Keratinocyte (primary cell): ENCODE results near the gene ATP9B. TPM values are rescaled to one million over a fixed set of nuclear protein-coding genes. Genes with fewer than 3 reads are reported as not detected.

Experiments
- DNase-seq: peaks from one replicate; pipeline ENCODE4 v3.0.0-alpha.2; 2011; ENCODE audit warnings: low read depth, missing footprints, low spot score
- FAIRE-seq: peaks from 2 replicates; lab custom pipeline; 2011; peaks lifted over from hg19 to GRCh38; lab: Jason Lieb, UNC
- H2AFZ ChIP-seq: 2 replicates; pipeline ENCODE4 v1.6.0; 2012; ENCODE audit warnings: low read length, control low read depth, inconsistent platforms; ENCODE audit not compliant: control insufficient read depth
- H3K27ac ChIP-seq: 2 replicates; pipeline ENCODE4 v1.5.1; 2011; ENCODE audit warnings: low read length; ENCODE audit not compliant: control insufficient read depth, insufficient read depth
- H3K27me3 ChIP-seq: 3 replicates; pipeline ENCODE4 v1.6.0; 2011; ENCODE audit warnings: low read length; ENCODE audit not compliant: control insufficient read depth, insufficient read depth; ENCODE audit errors: extremely low read depth
- H3K36me3 ChIP-seq, 2 experiments: 2 replicates in 1 of 2; 3 replicates in 1 of 2; pipeline ENCODE4 v1.5.1; 2011; ENCODE audit warnings: low read length in 2 of 2, mild to moderate bottlenecking in 1 of 2; ENCODE audit not compliant: control insufficient read depth in 2 of 2, insufficient read depth in 2 of 2; ENCODE audit errors: extremely low read depth in 1 of 2
- H3K4me1 ChIP-seq: 3 replicates; pipeline ENCODE4 v1.5.1; 2011; ENCODE audit warnings: low read length; ENCODE audit not compliant: control insufficient read depth, insufficient read depth; ENCODE audit errors: extremely low read depth
- H3K4me2 ChIP-seq: 3 replicates; pipeline ENCODE4 v1.6.0; 2011; ENCODE audit warnings: low read depth, low read length; ENCODE audit not compliant: control insufficient read depth, insufficient read depth; ENCODE audit errors: extremely low read depth
- H3K4me3 ChIP-seq, 3 experiments: fragments of 200-600 bp in 1 of 3; sonication (generic) in 1 of 3; 2 replicates in 2 of 3; 3 replicates in 1 of 3; pipeline ENCODE4 v1.5.1; 2011 to 2016; ENCODE audit warnings: low read length in 3 of 3, mild to moderate bottlenecking in 3 of 3, control low read depth in 2 of 3, inconsistent platforms in 1 of 3, low read depth in 1 of 3, mixed read lengths in 1 of 3, mixed run types in 1 of 3, moderate library complexity in 1 of 3; ENCODE audit not compliant: control insufficient read depth in 2 of 3, insufficient read depth in 2 of 3; ENCODE audit errors: extremely low read depth in 1 of 3
- H3K79me2 ChIP-seq: 2 replicates; pipeline ENCODE4 v1.6.0; 2012; ENCODE audit warnings: low read length; ENCODE audit not compliant: control insufficient read depth, insufficient read depth
- H3K9ac ChIP-seq: 3 replicates; pipeline ENCODE4 v1.6.0; 2011; ENCODE audit warnings: low read length; ENCODE audit not compliant: control insufficient read depth, insufficient read depth; ENCODE audit errors: extremely low read depth
- H3K9me1 ChIP-seq: 3 replicates; pipeline ENCODE4 v1.6.0; 2011; ENCODE audit warnings: low read length; ENCODE audit not compliant: control insufficient read depth, insufficient read depth; ENCODE audit errors: extremely low read depth
- H3K9me3 ChIP-seq: 2 replicates; pipeline ENCODE4 v1.5.1; 2012; ENCODE audit warnings: low read depth, low read length; ENCODE audit not compliant: control insufficient read depth
- H4K20me1 ChIP-seq: 3 replicates; pipeline ENCODE4 v1.6.0; 2011; ENCODE audit warnings: low read length; ENCODE audit not compliant: control insufficient read depth, insufficient read depth; ENCODE audit errors: extremely low read depth
- EZH2 ChIP-seq: IDR thresholded peaks from one replicate; pipeline ENCODE4 v1.6.1; 2012; ENCODE audit warnings: inconsistent platforms, mild to moderate bottlenecking, low read length, moderate library complexity
- dilution Hi-C: fragments of 300-500 bp; cut with MboI; formaldehyde crosslinking; loops from one replicate; pipeline ENCODE4 v1.7.0; 2020; ENCODE audit warnings: low sequenced_read_pairs; ENCODE audit not compliant: extremely low pct_ligation_motif_present
- polyA plus RNA-seq, 5 experiments: library from polyadenylated mRNA; depleted of rRNA in 3 of 5; stranded (reverse) in 3 of 5; stranded (forward) in 1 of 5; unstranded in 1 of 5; fragments of >200 nt; gene quantifications; 1 replicate in 1 of 5; 2 replicates in 3 of 5; 3 replicates in 1 of 5; pipeline versions ENCODE4 v1.2.1 to v1.2.3, GENCODE V29; 2011 to 2012; ENCODE audit warnings: missing spikeins in 2 of 5, low read depth in 1 of 5, low replicate concordance in 1 of 5
- TF ChIP-seq, protein P1 (sequence below), 3 experiments: IDR thresholded peaks in 1 of 3; conservative IDR thresholded peaks in 1 of 3; optimal IDR thresholded peaks in 1 of 3; 2 replicates in 2 of 3; 3 replicates in 1 of 3; pipeline versions ENCODE3 to v1.5.1; 2011; ENCODE audit warnings: low read length in 3 of 3, mild to moderate bottlenecking in 3 of 3, moderate library complexity in 2 of 3, control low read depth in 1 of 3, inconsistent platforms in 1 of 3; ENCODE audit not compliant: insufficient read depth in 2 of 3; ENCODE audit errors: extremely low read depth in 1 of 3

Gene ATP9B
- polyA plus RNA-seq, 1 donor (not counting 4 experiments of a cell fraction or from before 2014, with no cell fraction given): 16.1 TPM

DNA sequence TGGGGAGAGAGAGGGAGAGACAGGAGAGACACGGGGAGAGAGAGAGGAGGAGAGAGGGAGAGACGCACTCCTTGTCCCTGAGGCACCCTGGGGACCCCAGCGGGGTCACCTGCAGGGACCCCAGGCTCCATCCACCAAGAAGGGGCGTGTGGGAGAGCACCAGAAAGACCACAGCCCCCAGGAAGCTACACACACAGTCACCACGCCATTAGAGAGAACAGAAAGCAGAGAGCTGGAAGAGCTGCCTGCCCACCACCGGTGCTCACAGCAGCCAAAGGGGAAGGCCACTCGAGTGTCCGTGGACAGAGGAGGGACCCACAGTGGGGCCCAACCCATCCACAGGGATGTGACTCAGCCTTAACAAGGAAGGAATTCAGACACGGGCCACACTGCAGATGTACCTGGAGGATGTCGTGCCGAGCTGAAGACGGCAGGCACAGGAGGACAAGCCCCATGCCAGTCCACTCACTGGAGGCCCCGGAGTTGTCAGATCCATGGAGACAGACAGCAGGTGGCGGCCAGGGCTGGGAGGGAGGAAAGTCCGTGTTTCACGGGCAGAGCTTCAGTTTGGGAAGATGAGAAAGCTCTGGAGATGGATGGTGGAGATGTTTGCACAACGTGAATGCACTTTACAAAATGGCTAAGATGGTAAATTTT is 315.1 kb downstream of the ATP9B start:
- no peaks in the 10 kb centered on the region for H3K9me3 ChIP-seq
- H3K9ac ChIP-seq: no peak overlapping the region
- no peak overlapping the region for H3K4me3 ChIP-seq
- dilution Hi-C loops: no loop called here
- H4K20me1 ChIP-seq: peaks cover 4% of the 10 kb centered on the region
- peaks cover under 1% of the 10 kb centered on the region for H3K9me1 ChIP-seq
- H3K79me2 ChIP-seq: no peaks in the 10 kb centered on the region
- peaks cover 29% of the 10 kb centered on the region for H3K27me3 ChIP-seq
- peaks cover 1% of the 10 kb centered on the region for H3K4me1 ChIP-seq
- TF ChIP-seq, protein P1, sequence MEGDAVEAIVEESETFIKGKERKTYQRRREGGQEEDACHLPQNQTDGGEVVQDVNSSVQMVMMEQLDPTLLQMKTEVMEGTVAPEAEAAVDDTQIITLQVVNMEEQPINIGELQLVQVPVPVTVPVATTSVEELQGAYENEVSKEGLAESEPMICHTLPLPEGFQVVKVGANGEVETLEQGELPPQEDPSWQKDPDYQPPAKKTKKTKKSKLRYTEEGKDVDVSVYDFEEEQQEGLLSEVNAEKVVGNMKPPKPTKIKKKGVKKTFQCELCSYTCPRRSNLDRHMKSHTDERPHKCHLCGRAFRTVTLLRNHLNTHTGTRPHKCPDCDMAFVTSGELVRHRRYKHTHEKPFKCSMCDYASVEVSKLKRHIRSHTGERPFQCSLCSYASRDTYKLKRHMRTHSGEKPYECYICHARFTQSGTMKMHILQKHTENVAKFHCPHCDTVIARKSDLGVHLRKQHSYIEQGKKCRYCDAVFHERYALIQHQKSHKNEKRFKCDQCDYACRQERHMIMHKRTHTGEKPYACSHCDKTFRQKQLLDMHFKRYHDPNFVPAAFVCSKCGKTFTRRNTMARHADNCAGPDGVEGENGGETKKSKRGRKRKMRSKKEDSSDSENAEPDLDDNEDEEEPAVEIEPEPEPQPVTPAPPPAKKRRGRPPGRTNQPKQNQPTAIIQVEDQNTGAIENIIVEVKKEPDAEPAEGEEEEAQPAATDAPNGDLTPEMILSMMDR (optimal IDR thresholded peaks at IDR 0.05 in 1 of 3, IDR thresholded peaks at IDR 0.05 in 1 of 3, conservative IDR thresholded peaks at IDR 0.05 in 1 of 3; ENCODE audit: extremely low read depth in 1 of 3, insufficient read depth in 2 of 3, low read length in 3 of 3): no peak
- no peak for TF ChIP-seq EZH2
- no peak for DNase-seq
- FAIRE-seq: no peak
- H3K27ac ChIP-seq: no peak overlapping the region
- no peak overlapping the region for H3K4me2 ChIP-seq
- H2AFZ ChIP-seq: no peak overlapping the region
- no peaks in the 10 kb centered on the region for H3K36me3 ChIP-seq

DNA sequence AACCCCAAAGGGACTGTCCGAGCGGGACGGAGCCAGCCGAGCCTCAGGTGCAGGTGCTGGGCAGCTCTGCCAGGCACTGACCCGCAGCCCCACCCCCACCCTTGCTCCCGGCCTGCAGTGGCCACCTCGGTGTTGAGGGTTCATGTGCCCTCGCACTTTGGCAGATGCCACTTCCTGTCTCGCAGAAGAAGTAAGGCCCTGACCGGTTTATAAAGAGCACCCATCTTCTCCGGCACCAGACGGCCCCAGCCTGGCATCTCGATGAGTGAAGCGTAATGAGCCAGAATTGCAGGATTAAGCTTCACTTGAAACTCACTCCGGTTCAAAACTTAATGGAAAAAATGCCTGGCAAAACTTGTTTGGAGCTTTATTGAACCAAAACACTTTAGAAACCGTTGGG is 315.6 kb downstream of the ATP9B start:
- no peaks in the 10 kb centered on the region for H4K20me1 ChIP-seq
- H3K27me3 ChIP-seq: peaks cover 34% of the 10 kb centered on the region
- no peaks in the 10 kb centered on the region for H3K9me3 ChIP-seq
- H3K9me1 ChIP-seq: peaks cover 2% of the 10 kb centered on the region
- no peak overlapping the region for H3K9ac ChIP-seq
- no peak for FAIRE-seq
- dilution Hi-C loops: no loop called here
- H3K27ac ChIP-seq: no peak overlapping the region
- TF ChIP-seq, protein P1 (optimal IDR thresholded peaks at IDR 0.05 in 1 of 3, IDR thresholded peaks at IDR 0.05 in 1 of 3, conservative IDR thresholded peaks at IDR 0.05 in 1 of 3; ENCODE audit: extremely low read depth in 1 of 3, insufficient read depth in 2 of 3, low read length in 3 of 3): no peak
- no peak for TF ChIP-seq EZH2
- no peaks in the 10 kb centered on the region for H3K36me3 ChIP-seq
- H3K4me3 ChIP-seq: no peak overlapping the region
- no peak for DNase-seq
- H2AFZ ChIP-seq: no peak overlapping the region
- no peak overlapping the region for H3K4me2 ChIP-seq
- H3K79me2 ChIP-seq: no peaks in the 10 kb centered on the region
- no peaks in the 10 kb centered on the region for H3K4me1 ChIP-seq
